Dedifferentiated amniotic fluid mesenchymal stem cell (primary cell): ENCODE results near the gene BET1L.
"Not testable (repeated sequence)": the region's sequence is repeated elsewhere in the genome, so short reads cannot be mapped to it uniquely, and the experiment has no call there.

ENCODE experiments used
- DNase-seq: peaks from one replicate; pipeline ENCODE4 v3.0.0-alpha.2; 2016; ENCODE audit errors: extremely low spot score

Gene BET1L

GRCh38 chr11:227824-228379, 20.7 kb upstream of the BET1L start:
- DNase-seq: no peak

- no peak for DNase-seq
Measured at GRCh38 chr11:225734-226453, 18.7 kb upstream of the BET1L start.

- no peak for DNase-seq
Measured at GRCh38 chr11:224424-224823, 17.2 kb upstream of the BET1L start.

- no peak for DNase-seq
Measured at GRCh38 chr11:223884-224283, 16.7 kb upstream of the BET1L start.

DNA sequence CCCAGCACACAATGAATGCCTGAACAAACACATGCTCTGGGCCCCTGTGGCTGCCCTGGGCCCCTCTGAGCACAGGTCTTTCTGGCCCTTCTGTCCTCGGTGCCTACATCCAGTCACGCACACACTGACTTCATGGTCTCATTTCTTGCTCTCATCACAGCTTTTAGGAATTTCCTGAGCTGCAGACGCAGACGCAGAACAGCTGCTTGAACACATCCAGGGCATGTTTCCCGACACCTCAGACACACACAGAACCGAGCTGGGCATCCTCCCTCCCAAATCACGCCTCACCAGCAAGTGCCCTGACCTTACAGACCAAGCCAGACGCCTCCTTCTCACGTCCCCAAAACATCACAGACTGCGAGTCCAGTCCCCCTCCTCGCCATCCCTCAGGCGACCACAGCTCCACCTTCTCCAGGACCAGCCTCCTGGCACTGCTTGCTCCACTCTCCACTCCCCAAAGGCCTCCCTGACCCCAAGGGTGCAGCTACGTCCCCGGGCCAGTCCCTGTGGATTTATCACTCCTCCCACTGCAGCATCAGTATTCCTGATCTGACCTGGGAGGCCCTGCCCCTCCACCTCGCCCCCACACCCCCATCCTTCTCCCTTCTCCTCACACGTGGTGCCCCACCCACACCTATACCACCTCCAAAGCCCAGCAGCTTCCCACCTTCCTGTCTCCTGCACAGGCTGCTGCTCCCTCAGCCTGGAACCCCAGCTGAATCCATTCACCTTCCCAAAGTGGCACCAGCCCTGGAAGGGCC, 16.0 kb upstream of the BET1L start:
- no peak for DNase-seq

- DNase-seq: no peak
Measured at GRCh38 chr11:221998-222789, 15.0 kb upstream of the BET1L start.

- no peak for DNase-seq
Measured at GRCh38 chr11:221539-221938, 14.3 kb upstream of the BET1L start.

- not testable (repeated sequence) for DNase-seq
Measured at GRCh38 chr11:220641-221215, 13.5 kb upstream of the BET1L start.

DNA sequence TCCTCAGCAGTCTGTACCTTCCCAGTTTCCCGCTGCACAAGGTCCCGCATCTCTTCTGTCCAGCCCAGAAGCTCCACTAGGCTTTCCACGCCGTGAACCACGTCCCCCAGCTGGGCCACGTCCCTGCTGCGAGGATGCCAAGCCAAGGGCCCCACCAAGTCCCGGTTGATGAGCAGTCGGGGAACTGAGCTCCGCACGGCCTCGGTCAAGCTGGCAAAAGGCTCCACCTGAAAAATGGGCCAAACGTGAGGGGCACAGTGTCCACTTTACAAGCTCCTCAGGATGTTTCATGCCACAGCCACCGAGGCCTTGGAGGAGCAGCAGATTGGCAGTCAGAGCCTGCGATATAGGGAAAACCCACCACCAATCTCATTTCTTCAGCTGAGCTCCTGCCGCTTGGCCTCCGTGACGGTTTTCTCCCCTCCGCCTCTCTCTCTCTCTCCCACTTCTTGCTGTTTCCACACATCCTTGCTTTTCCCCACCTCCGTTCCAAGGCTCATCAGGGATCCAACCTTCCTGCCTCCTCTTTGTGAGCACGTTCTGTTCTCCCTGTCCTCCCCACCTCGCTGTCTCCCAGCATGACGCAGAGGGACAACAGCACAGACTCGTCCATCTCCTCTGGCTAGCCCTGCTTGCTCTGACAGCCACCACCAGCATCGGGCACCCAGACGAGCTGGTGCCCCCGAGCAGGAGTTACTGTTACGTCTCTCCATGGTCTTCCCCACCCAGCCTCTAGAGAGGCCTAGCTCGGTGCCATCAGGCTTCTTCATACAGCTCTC, 11.8 kb upstream of the BET1L start:
- DNase-seq: no peak

- DNase-seq: no peak
Measured at GRCh38 chr11:217704-218103, 10.5 kb upstream of the BET1L start.

- DNase-seq: no peak
Measured at GRCh38 chr11:216081-216974, 9.1 kb upstream of the BET1L start.

DNA sequence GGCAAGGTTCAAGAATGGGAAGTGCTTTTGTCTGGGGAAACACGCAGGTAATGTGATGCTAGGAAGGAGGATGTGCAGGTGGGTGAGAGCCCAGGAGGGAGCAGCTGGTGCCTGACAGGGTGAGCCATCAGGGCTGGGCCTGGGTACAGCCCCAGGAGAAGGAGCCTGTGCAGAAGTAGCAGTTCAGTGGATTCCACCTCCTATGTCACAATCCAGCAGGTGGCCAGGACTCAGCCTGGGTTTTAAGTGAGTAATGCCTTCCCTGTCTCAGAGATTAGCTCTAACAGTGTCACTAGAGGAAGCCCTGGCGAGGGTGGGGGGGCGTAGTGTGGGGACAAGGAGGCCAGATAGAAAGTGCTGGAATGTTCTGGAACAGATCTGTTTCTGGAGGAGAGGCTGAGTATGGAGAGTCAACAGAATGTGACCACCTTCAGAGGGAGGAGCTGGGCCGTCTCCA, 8.4 kb upstream of the BET1L start:
- no peak for DNase-seq

DNA sequence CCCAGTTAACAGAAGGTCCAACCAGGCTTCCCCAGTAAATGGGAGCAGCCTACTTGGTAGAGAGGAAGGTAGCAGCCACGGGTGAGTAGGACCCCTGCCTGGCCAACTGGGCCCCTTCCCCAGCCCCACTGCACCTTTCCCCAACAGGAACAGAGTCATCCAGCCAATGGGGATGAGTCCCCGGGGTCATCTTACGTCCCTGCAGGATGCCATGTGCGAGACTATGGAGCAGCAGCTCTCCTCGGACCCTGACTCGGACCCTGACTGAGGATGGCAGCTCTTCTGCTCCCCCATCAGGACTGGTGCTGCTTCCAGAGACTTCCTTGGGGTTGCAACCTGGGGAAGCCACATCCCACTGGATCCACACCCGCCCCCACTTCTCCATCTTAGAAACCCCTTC, 6.9 kb upstream of the BET1L start:
- DNase-seq: no peak

- DNase-seq: no peak
Measured at GRCh38 chr11:213111-213510, 5.9 kb upstream of the BET1L start.

- no peak for DNase-seq
Measured at GRCh38 chr11:212150-213100, 5.2 kb upstream of the BET1L start.

DNA sequence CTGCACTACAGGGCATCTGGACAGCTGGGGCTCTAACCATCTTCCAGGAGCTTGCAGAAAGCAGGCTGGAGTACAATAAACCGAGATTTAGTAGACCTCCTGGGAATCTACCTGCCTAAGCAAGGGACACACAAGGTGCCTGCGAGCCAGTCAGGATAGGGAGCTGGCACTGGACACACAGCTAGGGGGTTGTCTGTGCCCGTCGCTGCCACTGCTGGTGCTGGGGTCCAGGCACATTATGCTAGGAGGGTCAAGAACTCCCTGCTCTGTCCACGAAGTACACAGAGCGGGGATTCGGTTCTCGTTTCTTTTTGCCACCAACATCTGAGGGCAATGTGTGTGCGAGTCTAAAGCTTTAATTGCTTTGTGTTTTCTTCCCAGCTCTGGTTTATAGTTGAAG, 4.5 kb upstream of the BET1L start:
- no peak for DNase-seq

DNA sequence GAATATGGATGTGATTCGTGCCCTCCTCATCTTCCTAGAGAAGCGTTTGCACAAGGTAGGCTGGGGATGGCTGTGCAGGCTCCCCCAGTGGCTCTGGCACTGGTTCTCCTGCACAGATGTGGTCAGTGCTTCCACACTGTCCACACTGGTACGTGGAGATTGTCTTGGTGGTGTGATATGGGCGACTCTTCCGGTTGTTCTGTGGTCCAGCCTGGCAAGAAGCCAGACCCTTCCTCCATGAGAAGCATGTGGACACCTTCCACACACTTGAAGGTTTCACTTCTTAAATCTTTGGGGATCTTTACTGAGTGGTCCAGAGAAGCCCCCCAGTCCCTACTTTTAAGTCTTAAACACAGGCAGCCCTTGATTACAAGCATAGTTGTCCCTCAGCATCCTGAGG, 4.1 kb upstream of the BET1L start:
- no peak for DNase-seq

GRCh38 chr11:210803-211180, 3.6 kb upstream of the BET1L start:
- no peak for DNase-seq
